Stomach smooth muscle (tissue), 2 donors: ENCODE data around the gene BOK.

Experiments used
- H3K27ac ChIP-seq: one replicate; pipeline ENCODE4 v1.7.0; 2013; ENCODE audit warnings: mild to moderate bottlenecking, low read length, inconsistent platforms
- H3K27me3 ChIP-seq, 2 donors: one replicate each; pipeline ENCODE4 v1.7.0; 2013; ENCODE audit warnings: low read length in 2 of 2; ENCODE audit not compliant: insufficient read depth in 2 of 2, control insufficient read depth in 1 of 2
- H3K36me3 ChIP-seq, 2 donors: one replicate each; pipeline ENCODE4 v1.7.0; 2013; ENCODE audit warnings: low read length in 2 of 2; ENCODE audit not compliant: control insufficient read depth in 2 of 2, insufficient read depth in 2 of 2
- H3K4me1 ChIP-seq: one replicate; pipeline ENCODE4 v1.7.0; 2013; ENCODE audit warnings: low read length; ENCODE audit not compliant: control insufficient read depth, insufficient read depth
- H3K4me3 ChIP-seq, 2 donors: one replicate each; pipeline ENCODE4 v1.7.0; 2013; ENCODE audit warnings: low read length in 2 of 2
- H3K9ac ChIP-seq, 2 donors: one replicate each; pipeline ENCODE4 v1.7.0; 2013; ENCODE audit warnings: low read length in 2 of 2, mild to moderate bottlenecking in 1 of 2
- H3K9me3 ChIP-seq, 2 donors: one replicate each; pipeline ENCODE4 v1.7.0; 2013; ENCODE audit warnings: low read length in 2 of 2; ENCODE audit not compliant: control insufficient read depth in 2 of 2
- donor health status: healthy.
- donor health status: Pancreatic carcinoma.

The BOK gene

GRCh38 chr2:241548451-241548835, 10.1 kb upstream of the BOK start:
- Histone ChIP-seq H3K9me3 (no peaks in the 10 kb centered on the region), H3K9ac (no peak overlapping the region), H3K4me1 (peaks cover 33% of the 10 kb centered on the region), H3K27ac (no peak overlapping the region), H3K36me3 (no peaks in the 10 kb centered on the region), H3K27me3 (peaks cover 5 to 13% of the 10 kb centered on the region in 2 donors), H3K4me3 (no peak overlapping the region)

DNA sequence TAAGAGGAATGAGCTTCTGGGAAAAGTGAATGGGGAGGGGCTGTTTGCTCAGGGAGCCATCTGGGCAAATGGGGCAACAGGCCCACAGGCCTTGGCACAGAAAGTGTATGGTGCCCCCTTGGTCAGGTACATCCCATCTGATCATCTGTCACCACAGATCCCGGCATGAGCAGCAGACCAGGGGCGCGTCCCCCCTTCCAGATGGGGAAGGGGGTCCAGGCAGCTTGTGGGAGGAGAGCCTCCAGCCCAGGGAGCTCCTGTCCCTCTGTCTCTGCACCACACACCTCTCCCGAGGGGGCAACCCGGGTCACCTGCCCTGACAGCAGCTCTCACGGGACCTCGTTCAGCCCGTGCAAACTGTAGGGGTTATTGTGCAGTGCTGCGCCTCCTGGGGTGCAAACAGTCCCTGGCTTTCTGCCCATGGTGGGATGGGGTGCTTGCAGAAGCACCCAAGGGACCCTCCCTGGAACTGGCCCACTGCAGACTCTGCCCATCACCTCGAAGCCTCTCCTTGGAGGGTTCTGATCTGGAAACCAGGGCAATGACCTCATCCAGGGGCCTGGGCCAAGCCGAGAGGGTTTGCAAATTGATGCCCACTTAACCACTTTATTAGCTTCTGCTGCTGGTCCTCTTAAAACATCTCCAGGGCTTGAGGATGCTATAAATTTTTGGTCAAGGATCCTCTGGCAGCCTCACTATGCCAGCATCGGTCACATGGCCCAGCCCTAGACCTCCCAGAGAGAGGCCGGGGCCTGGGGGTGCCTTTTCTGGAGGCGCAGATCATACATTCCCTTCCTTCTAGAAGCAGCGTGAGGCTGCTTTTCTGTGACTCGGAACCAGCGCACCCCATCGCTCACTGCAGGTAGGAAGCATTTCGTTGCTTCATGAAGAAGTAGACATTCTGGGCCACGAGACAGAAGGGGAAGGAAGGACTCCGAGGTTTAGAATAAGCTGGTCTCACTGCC, 7.6 kb upstream of the BOK start:
- Histone ChIP-seq H3K9ac (no peak overlapping the region), H3K4me3 (no peak overlapping the region), H3K27me3 (peaks cover 0 to 7% of the 10 kb centered on the region in 2 donors), H3K27ac (peak overlapping the region; percentile 31), H3K4me1 (peaks cover 29% of the 10 kb centered on the region), H3K36me3 (no peaks in the 10 kb centered on the region), H3K9me3 (no peaks in the 10 kb centered on the region)

- H3K36me3 ChIP-seq, result no peaks in the 10 kb centered on the region
- H3K27ac ChIP-seq, result no peak overlapping the region
- no peaks in the 10 kb centered on the region for H3K9me3 ChIP-seq
- H3K4me3 ChIP-seq, result no peak overlapping the region
- H3K27me3 ChIP-seq, result peaks cover 0 to 3% of the 10 kb centered on the region in 2 donors
- H3K9ac ChIP-seq, result no peak overlapping the region
- H3K4me1 ChIP-seq, result peaks cover 24% of the 10 kb centered on the region
Observed at GRCh38 chr2:241551599-241551997, 6.9 kb upstream of the BOK start.

DNA sequence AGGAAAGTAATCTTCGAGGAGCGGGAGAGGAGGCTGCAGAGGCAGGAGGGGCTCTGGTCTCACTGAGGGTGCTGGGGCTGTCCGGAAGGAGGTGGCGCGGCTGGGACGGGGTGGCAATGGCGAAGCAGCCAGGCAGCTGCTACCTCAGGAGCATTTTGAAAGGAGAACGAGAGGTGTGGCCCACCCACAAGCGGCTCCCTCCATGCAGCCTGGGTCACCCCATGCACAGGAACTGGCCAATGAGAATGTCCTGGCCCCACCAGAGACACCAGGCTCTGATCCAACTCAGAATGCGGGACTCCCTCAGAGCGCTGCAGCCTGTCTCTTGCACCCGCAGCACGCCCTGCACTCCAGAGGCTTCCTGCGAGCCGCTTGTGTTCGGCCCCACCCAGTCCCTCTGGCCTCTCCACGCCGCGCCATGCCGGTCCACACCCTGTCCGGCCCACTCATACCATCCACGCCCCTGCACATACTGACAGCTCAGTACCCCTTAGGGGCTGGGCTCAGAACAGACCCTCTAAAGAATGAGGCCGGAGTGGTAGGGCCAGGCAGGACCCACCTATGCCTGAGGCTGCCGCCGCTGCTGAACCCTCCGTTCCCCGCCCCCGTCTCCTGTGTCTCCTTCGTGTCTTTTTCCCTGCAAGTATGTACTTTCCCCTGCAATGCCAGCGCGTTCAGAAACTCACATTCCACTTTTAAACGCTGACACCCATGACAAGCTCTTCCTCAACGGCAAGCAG, 6.4 kb upstream of the BOK start:
- Histone ChIP-seq H3K9ac (no peak overlapping the region), H3K4me1 (peaks cover 19% of the 10 kb centered on the region), H3K9me3 (no peaks in the 10 kb centered on the region), H3K4me3 (no peak overlapping the region), H3K27me3 (peaks cover 0 to 3% of the 10 kb centered on the region in 2 donors), H3K36me3 (no peaks in the 10 kb centered on the region), H3K27ac (no peak overlapping the region)

DNA sequence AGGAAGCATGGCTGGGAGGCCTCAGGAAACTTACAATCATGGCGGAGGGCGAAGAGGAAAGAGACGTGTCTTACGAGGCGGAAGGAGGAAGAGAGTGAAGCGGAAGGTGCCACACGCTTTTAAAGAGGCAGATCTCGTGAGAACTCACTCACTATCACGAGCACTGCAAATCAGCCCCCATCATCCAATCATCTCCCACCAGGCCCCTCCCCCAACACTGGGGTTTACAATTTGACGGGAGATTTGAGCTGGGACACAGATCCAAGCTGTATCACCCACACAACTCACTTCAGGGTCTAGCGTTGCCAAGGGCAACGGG, 5.1 kb upstream of the BOK start:
- Histone ChIP-seq H3K27me3 (no peaks in the 10 kb centered on the region), H3K9me3 (peaks cover 0 to 3% of the 10 kb centered on the region in 2 donors), H3K27ac (no peak overlapping the region), H3K36me3 (no peaks in the 10 kb centered on the region), H3K4me3 (no peak overlapping the region), H3K9ac (no peak overlapping the region), H3K4me1 (peaks cover 17% of the 10 kb centered on the region)

GRCh38 chr2:241553981-241554380, 4.6 kb upstream of the BOK start:
- H3K9ac ChIP-seq, result no peak overlapping the region
- no peak overlapping the region for H3K27ac ChIP-seq
- H3K4me3 ChIP-seq, result no peak overlapping the region
- peaks cover 17% of the 10 kb centered on the region for H3K4me1 ChIP-seq
- peaks cover 0 to 3% of the 10 kb centered on the region in 2 donors for H3K9me3 ChIP-seq
- no peaks in the 10 kb centered on the region for H3K36me3 ChIP-seq
- no peaks in the 10 kb centered on the region for H3K27me3 ChIP-seq

DNA sequence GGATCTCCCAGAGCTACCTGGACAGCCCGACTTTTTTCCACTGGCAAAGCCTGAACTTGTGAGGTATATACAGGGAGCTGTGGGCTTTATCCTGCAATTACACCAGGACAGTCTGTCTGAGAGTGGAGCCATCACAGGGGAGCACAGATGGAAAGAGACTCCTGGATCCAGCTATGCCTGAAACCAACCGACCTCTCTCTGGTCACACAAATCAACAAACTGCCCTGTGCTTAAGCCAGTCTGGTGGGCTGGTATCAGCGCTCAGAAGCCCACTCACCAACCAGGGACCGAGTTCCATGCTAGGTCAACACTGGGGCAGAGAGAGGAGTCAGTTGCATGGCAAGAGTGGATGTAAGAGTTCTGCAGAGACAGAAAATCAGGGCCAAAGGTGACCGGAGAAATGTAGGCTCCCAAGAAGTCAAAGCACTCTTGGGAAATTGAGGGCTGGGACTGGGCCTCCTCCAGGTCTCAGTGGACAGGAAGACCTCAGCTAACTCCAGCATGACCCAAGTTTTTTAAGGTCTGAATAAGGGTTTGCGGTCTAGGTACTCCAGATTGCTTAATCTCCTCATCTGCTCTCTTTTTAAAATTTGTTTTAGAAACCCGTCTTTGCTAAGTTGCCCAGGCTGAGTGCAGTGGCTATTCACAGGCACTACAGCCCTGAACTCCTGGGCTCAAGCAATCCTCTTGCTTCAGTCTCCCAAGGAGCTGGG, 3.8 kb upstream of the BOK start:
- Histone ChIP-seq H3K4me3 (no peak overlapping the region), H3K4me1 (peaks cover 20% of the 10 kb centered on the region), H3K9ac (no peak overlapping the region), H3K27me3 (no peaks in the 10 kb centered on the region), H3K36me3 (no peaks in the 10 kb centered on the region), H3K9me3 (peaks cover 0 to 3% of the 10 kb centered on the region in 2 donors), H3K27ac (no peak overlapping the region)

- H3K36me3 ChIP-seq, result no peaks in the 10 kb centered on the region
- no peaks in the 10 kb centered on the region for H3K27me3 ChIP-seq
- peaks cover 0 to 3% of the 10 kb centered on the region in 2 donors for H3K9me3 ChIP-seq
- no peak overlapping the region for H3K4me3 ChIP-seq
- H3K9ac ChIP-seq, result no peak overlapping the region
- peaks cover 24% of the 10 kb centered on the region for H3K4me1 ChIP-seq
- no peak overlapping the region for H3K27ac ChIP-seq
Observed at GRCh38 chr2:241555711-241556110, 2.8 kb upstream of the BOK start.

GRCh38 chr2:241556746-241557145, 1.8 kb upstream of the BOK start:
- H3K27me3 ChIP-seq, result no peaks in the 10 kb centered on the region
- H3K4me3 ChIP-seq, result no peak overlapping the region
- H3K27ac ChIP-seq, result no peak overlapping the region
- peaks cover 0 to 3% of the 10 kb centered on the region in 2 donors for H3K9me3 ChIP-seq
- H3K4me1 ChIP-seq, result peaks cover 23% of the 10 kb centered on the region
- H3K36me3 ChIP-seq, result no peaks in the 10 kb centered on the region
- no peak overlapping the region for H3K9ac ChIP-seq

DNA sequence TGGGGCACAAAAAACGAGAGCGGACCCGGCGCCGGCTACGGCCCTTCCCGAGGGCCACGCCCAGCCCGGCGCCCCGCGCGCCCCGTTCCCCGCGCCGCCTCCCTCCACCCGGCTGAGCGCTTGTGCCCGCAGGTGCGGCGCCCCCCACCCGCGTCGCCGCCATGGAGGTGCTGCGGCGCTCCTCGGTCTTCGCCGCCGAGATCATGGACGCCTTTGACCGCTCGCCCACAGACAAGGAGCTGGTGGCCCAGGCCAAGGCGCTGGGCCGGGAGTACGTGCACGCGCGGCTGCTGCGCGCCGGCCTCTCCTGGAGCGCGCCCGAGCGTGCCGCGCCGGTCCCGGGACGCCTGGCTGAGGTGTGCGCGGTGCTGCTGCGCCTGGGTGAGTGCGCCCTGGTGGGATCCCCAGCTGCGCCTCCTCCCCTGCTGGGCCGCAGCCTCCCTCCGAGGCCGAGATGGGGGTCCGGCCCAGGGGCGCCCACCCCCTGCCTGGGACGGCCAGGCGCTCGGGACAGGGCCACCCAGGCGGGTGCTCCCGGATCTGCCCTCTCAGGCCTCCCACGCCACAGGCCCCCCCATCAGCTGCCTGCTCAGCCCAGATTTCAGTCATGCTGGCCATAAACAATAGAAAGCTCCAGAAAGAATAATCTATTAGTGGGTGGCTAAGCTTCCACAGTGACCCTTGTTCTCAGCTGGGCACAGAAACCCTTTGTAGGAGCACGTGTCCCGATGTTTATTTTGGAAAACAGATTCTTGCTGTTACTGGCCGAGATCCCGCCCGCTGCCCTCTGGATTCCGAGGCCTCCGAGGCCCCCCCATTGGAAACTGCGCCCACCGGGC, 997 bp downstream of the BOK start:
- Histone ChIP-seq H3K4me3 (peak overlapping the region; percentile 66 to 79), H3K27ac (peak overlapping the region; percentile 74), H3K4me1 (peaks cover 51% of the 10 kb centered on the region), H3K9me3 (peaks cover 0 to 3% of the 10 kb centered on the region in 2 donors), H3K36me3 (peaks cover 0 to 5% of the 10 kb centered on the region in 2 donors), H3K9ac (peak overlapping the region; percentile 42 to 72), H3K27me3 (no peaks in the 10 kb centered on the region)
